ENCODE measurements around the gene ZNF3. TPM values are rescaled to one million over a fixed set of nuclear protein-coding genes. Genes with fewer than 3 reads are reported as not detected.

ZNF3 gene
- total and polyA plus RNA-seq, 7 donors: 11.2 to 26.4 (median 17.1) TPM

- DNase-seq: peak; percentile 32 to 61
- intact Hi-C loops (cut with DNase I): loop anchor here (5.0 kb wide), 3 partner anchors 36 to 136 kb away; partner anchors contain the start of gene COPS6 (in 1 of the 2)
- Histone ChIP-seq H3K4me1 (peaks cover 17% of the 10 kb centered on the region), H3K36me3 (ENCODE audit: insufficient read depth in 1 of 2, low read depth in 1 of 2) (no peaks in the 10 kb centered on the region), H3K27me3 (ENCODE audit: insufficient read depth in 3 of 3, low read length in 2 of 3) (no peaks in the 10 kb centered on the region), H3K4me3 (peak overlapping the region; percentile 92), H3K27ac (peak overlapping the region; percentile 91), H3K9me3 (no peaks in the 10 kb centered on the region)
- WGBS, 3 donors: 4 to 11% (median 5%) methylated on average over 37 of the region's 37 CpGs
- no peak for ATAC-seq
- no peak for TF ChIP-seq CTCF (IDR thresholded peaks at IDR 0.05)
Observed at GRCh38 chr7:100127866-100128636, 46.5 kb upstream of the ZNF3 start.

- intact Hi-C loops (cut with DNase I): loop anchor here (5.0 kb wide), 3 partner anchors 35 to 135 kb away; partner anchors contain the start of gene COPS6 (in 1 of the 2)
- H3K27ac ChIP-seq: peak within 1 kb of the TSS; percentile 91
- H3K4me3 ChIP-seq: peak within 1 kb of the TSS; percentile 92
- H3K36me3 ChIP-seq (ENCODE audit: insufficient read depth in 1 of 2, low read depth in 1 of 2): peaks cover 0 to 5% of the 10 kb centered on the region in 2 donors
- H3K9me3 ChIP-seq: no peaks in the 10 kb centered on the region
- ATAC-seq (peak; percentile 94 to 96 (median 95)), DNase-seq (peak; percentile 89 to 93)
- 0 to 1% (median 0%) methylated on average over 59 to 85 of the region's 85 CpGs for WGBS, 3 donors
- no peak for TF ChIP-seq CTCF (IDR thresholded peaks at IDR 0.05)
- H3K27me3 ChIP-seq (ENCODE audit: insufficient read depth in 3 of 3, low read length in 2 of 3): no peaks in the 10 kb centered on the region
- peaks cover 17% of the 10 kb centered on the region for H3K4me1 ChIP-seq
Observed at GRCh38 chr7:100126931-100127865, 45.7 kb upstream of the ZNF3 start, which contains the start of gene MBLAC1. MBLAC1 (plus strand) TSS chr7:100126967; CDS start chr7:100127396, 429 bp downstream.

- H3K27me3 ChIP-seq (ENCODE audit: insufficient read depth in 3 of 3, low read length in 2 of 3): no peaks in the 10 kb centered on the region
- peaks cover 17% of the 10 kb centered on the region for H3K4me1 ChIP-seq
- peak overlapping the region; percentile 92 for H3K4me3 ChIP-seq
- H3K9me3 ChIP-seq: no peaks in the 10 kb centered on the region
- DNase-seq (no peak), ATAC-seq (peak; percentile 14 to 51 (median 24))
- no peak for TF ChIP-seq CTCF (IDR thresholded peaks at IDR 0.05)
- intact Hi-C loops (cut with DNase I): loop anchor here (5.0 kb wide), 3 partner anchors 34 to 134 kb away; partner anchors contain the start of gene COPS6 (in 1 of the 2)
- H3K36me3 ChIP-seq (ENCODE audit: insufficient read depth in 1 of 2, low read depth in 1 of 2): peaks cover 0 to 5% of the 10 kb centered on the region in 2 donors
- WGBS, 3 donors: 11% methylated on average over 29 of the region's 29 CpGs
- H3K27ac ChIP-seq: peak overlapping the region; percentile 91
Observed at GRCh38 chr7:100126239-100126930, 44.9 kb upstream of the ZNF3 start.

Measured in psoas muscle (tissue), 8 donors.